Tibial artery (tissue), 4 donors: Measurements from ENCODE around the gene OAF.

ENCODE experiments used
- DNase-seq, 2 donors: peaks; one replicate each; pipeline ENCODE4 v3.0.0-alpha.2; 2019
- H3K27ac ChIP-seq, 2 donors: fragments of 200-600 bp; sonication (generic) in 1 of 2; 1 replicate in 1 of 2; 2 replicates in 1 of 2; pipeline ENCODE4 v1.5.1; 2018 to 2019; ENCODE audit warnings: mild to moderate bottlenecking in 1 of 2
- H3K27me3 ChIP-seq, 2 donors: fragments of 200-600 bp; sonication (generic) in 1 of 2; one replicate each; pipeline versions ENCODE4 v1.5.1 to v1.6.0; 2016 to 2019
- H3K36me3 ChIP-seq, 3 donors: fragments of 200-600 bp; sonication (generic) in 2 of 3; one replicate each; pipeline ENCODE4 v1.5.1; 2016 to 2019; ENCODE audit warnings: mild to moderate bottlenecking in 2 of 3
- H3K4me1 ChIP-seq, 4 donors: fragments of 200-600 bp; sonication (generic) in 2 of 4; 1 replicate in 3 of 4; 2 replicates in 1 of 4; pipeline ENCODE4 v1.5.1; 2016 to 2019
- H3K4me3 ChIP-seq, 2 donors: fragments of 200-600 bp; sonication (generic) in 1 of 2; 1 replicate in 1 of 2; 2 replicates in 1 of 2; pipeline ENCODE4 v1.5.1; 2018 to 2019; ENCODE audit warnings: mild to moderate bottlenecking in 2 of 2
- H3K9me3 ChIP-seq, 3 donors: fragments of 200-600 bp; sonication (generic) in 1 of 3; one replicate each; pipeline ENCODE4 v1.5.1; 2016 to 2019
- CTCF ChIP-seq, 2 experiments: fragments of 200-600 bp in 1 of 2; fragments of 450-650 bp in 1 of 2; IDR thresholded peaks; one replicate each; pipeline ENCODE4 v1.5.1; 2017 to 2019; ENCODE audit warnings: antibody characterized with exemption in 2 of 2, mild to moderate bottlenecking in 1 of 2, moderate library complexity in 1 of 2
- intact Hi-C: fragments of 100-400 bp; cut with DNase I; formaldehyde crosslinking; loops from one replicate; pipeline ENCODE4 v1.15.0; 2023; ENCODE audit warnings: low total_unique reads

The OAF gene

GRCh38 chr11:120217941-120218694 is 7.3 kb downstream of the OAF start:
- DNase-seq: no peak
- no peak for TF ChIP-seq CTCF (IDR thresholded peaks at IDR 0.05)
- Histone ChIP-seq H3K27ac (peak overlapping the region; percentile 12 to 18), H3K4me1 (peaks cover 0 to 23% (median 15%) of the 10 kb centered on the region in 4 donors), H3K9me3 (no peaks in the 10 kb centered on the region), H3K4me3 (no peak overlapping the region), H3K36me3 (no peaks in the 10 kb centered on the region), H3K27me3 (no peaks in the 10 kb centered on the region)
- intact Hi-C loops: no loop called here

- Histone ChIP-seq H3K27ac (peak overlapping the region in 1 of 2 donors; percentile 12), H3K4me3 (no peak overlapping the region), H3K27me3 (no peaks in the 10 kb centered on the region), H3K4me1 (peaks cover 0 to 23% (median 16%) of the 10 kb centered on the region in 4 donors), H3K36me3 (no peaks in the 10 kb centered on the region), H3K9me3 (no peaks in the 10 kb centered on the region)
- TF ChIP-seq CTCF (IDR thresholded peaks at IDR 0.05): no peak
- intact Hi-C loops: no loop called here
- DNase-seq: no peak
Measured at GRCh38 chr11:120218695-120219033, 7.8 kb downstream of the OAF start.

- Histone ChIP-seq H3K27ac (no peak overlapping the region), H3K27me3 (no peaks in the 10 kb centered on the region), H3K4me1 (peaks cover 0 to 23% (median 17%) of the 10 kb centered on the region in 4 donors), H3K9me3 (no peaks in the 10 kb centered on the region), H3K4me3 (no peak overlapping the region), H3K36me3 (no peaks in the 10 kb centered on the region)
- DNase-seq: peak in 1 of 2 donors; percentile 63
- intact Hi-C loops: no loop called here
- TF ChIP-seq CTCF (IDR thresholded peaks at IDR 0.05): no peak
Measured at GRCh38 chr11:120219232-120219937, 8.6 kb downstream of the OAF start.

- H3K27me3 ChIP-seq: no peaks in the 10 kb centered on the region
- H3K9me3 ChIP-seq: no peaks in the 10 kb centered on the region
- no peak overlapping the region for H3K4me3 ChIP-seq
- H3K4me1 ChIP-seq: peaks cover 0 to 23% (median 18%) of the 10 kb centered on the region in 4 donors
- intact Hi-C loops: no loop called here
- no peak for TF ChIP-seq CTCF (IDR thresholded peaks at IDR 0.05)
- no peaks in the 10 kb centered on the region for H3K36me3 ChIP-seq
- no peak for DNase-seq
- H3K27ac ChIP-seq: no peak overlapping the region
Measured at GRCh38 chr11:120219938-120220746, 9.3 kb downstream of the OAF start.

GRCh38 chr11:120220747-120221037 is 9.9 kb downstream of the OAF start:
- Histone ChIP-seq H3K9me3 (no peaks in the 10 kb centered on the region), H3K4me3 (no peak overlapping the region), H3K36me3 (no peaks in the 10 kb centered on the region), H3K27ac (no peak overlapping the region), H3K27me3 (no peaks in the 10 kb centered on the region), H3K4me1 (peaks cover 0 to 20% (median 18%) of the 10 kb centered on the region in 4 donors)
- no peak for TF ChIP-seq CTCF (IDR thresholded peaks at IDR 0.05)
- no peak for DNase-seq
- intact Hi-C loops: no loop called here
